Measurements from ENCODE around the gene IBTK. TPM values are rescaled to one million over a fixed set of nuclear protein-coding genes. Genes with fewer than 3 reads are reported as not detected.
"Not testable (repeated sequence)": the region's sequence is repeated elsewhere in the genome, so short reads cannot be mapped to it uniquely, and the experiment has no call there.

Gene IBTK
- total RNA-seq, 1 experiment from 2014 or later = 47.0 TPM

GRCh38 chr6:82144852-82145340 is 102.6 kb downstream of the IBTK start:
- H3K27ac ChIP-seq = peak overlapping the region; percentile 59
- no peaks in the 10 kb centered on the region for H3K36me3 ChIP-seq
- no peaks in the 10 kb centered on the region for H3K27me3 ChIP-seq (replicated peaks)
- no peak overlapping the region for H3K4me3 ChIP-seq
- peaks cover 18% of the 10 kb centered on the region for H3K4me1 ChIP-seq (replicated peaks)
- no peaks in the 10 kb centered on the region for H3K9me3 ChIP-seq (replicated peaks)
- peak; percentile 77 for DNase-seq (ENCODE audit: low read depth in 1 of 2, low spot score in 2 of 2)

DNA sequence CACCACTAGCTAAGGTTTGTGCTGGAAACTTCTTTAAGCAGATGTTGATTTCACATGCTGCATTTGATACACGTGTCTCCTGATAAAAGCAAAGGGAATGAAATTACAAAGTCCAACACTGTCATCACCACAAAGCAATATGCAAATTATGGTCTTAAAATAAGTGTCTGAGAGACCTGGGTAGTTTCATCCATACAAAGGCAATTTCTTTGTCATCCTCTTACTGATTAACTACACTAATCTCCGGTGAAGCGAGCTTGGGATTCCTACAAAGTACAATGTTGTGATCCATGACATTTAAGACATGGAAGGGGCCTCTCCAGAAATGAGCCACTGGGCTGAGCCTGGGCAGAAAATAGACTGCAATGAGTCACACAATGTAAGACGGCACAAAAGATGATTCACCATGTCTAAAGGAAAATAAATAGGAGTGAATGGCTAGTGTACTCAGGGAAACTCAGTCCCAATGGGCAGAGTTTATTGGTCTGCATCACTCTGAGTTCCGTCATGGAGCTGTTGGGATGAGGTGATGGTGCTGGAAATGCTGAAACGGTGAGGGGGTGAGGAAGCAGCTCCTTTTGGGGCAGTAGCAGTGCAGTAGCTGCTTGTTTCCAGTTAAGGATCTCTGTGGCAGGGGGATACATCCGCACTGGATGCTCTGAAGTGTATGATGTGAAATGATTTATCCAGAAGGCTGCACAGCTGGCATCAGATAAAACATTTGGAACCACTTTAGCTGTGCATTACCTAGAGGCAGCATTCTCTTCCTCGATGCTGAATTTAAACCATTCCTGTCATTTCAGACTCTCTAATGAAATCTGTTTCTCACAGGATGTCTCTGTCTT is 103.3 kb downstream of the IBTK start:
- H3K9me3 ChIP-seq (replicated peaks) = no peaks in the 10 kb centered on the region
- H3K36me3 ChIP-seq = no peaks in the 10 kb centered on the region
- no peak overlapping the region for H3K4me3 ChIP-seq
- H3K27ac ChIP-seq = peak overlapping the region; percentile 59
- peak; percentile 75 to 89 for DNase-seq (ENCODE audit: low read depth in 1 of 2, low spot score in 2 of 2)
- H3K27me3 ChIP-seq (replicated peaks) = no peaks in the 10 kb centered on the region
- peaks cover 18% of the 10 kb centered on the region for H3K4me1 ChIP-seq (replicated peaks)

GRCh38 chr6:82143041-82143481 is 104.5 kb downstream of the IBTK start:
- Histone ChIP-seq H3K36me3 (no peaks in the 10 kb centered on the region), H3K4me1 (replicated peaks) (peaks cover 18% of the 10 kb centered on the region), H3K27ac (no peak overlapping the region), H3K4me3 (no peak overlapping the region), H3K27me3 (replicated peaks) (no peaks in the 10 kb centered on the region), H3K9me3 (replicated peaks) (no peaks in the 10 kb centered on the region)
- DNase-seq (ENCODE audit: low read depth in 1 of 2, low spot score in 2 of 2) = no peak

GRCh38 chr6:82142524-82142923 is 105.0 kb downstream of the IBTK start:
- H3K4me1 ChIP-seq (replicated peaks) = peaks cover 18% of the 10 kb centered on the region
- H3K9me3 ChIP-seq (replicated peaks) = no peaks in the 10 kb centered on the region
- H3K4me3 ChIP-seq = no peak overlapping the region
- no peak for DNase-seq (ENCODE audit: low read depth in 1 of 2, low spot score in 2 of 2)
- H3K27ac ChIP-seq = no peak overlapping the region
- no peaks in the 10 kb centered on the region for H3K27me3 ChIP-seq (replicated peaks)
- H3K36me3 ChIP-seq = no peaks in the 10 kb centered on the region

- Histone ChIP-seq H3K36me3 (no peaks in the 10 kb centered on the region), H3K9me3 (replicated peaks) (no peaks in the 10 kb centered on the region), H3K4me3 (no peak overlapping the region), H3K4me1 (replicated peaks) (no peaks in the 10 kb centered on the region), H3K27me3 (replicated peaks) (no peaks in the 10 kb centered on the region), H3K27ac (no peak overlapping the region)
- DNase-seq (ENCODE audit: low read depth in 1 of 2, low spot score in 2 of 2) = no peak
These were observed 109.3 kb downstream of the IBTK start for GRCh38 chr6:82138075-82138791.

DNA sequence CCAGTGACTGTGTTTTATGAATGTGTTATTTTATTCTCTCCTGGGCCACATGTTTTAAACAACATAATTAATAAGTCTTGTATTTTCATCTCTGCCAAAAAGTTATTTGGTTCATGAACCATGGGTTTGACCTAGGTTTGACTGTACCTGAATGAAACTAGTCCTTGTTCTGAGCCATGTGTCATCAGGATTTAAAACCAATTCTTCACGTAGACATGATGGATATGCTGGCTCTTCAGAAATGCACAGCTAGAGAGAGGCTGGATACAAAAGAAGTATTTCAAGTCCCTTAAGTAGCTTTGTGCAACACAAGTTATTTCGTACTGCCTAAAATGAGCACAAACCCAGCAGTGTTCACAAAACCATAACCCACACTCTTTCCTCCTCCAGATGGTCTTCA is 116.1 kb downstream of the IBTK start:
- Histone ChIP-seq H3K4me1 (replicated peaks) (no peaks in the 10 kb centered on the region), H3K27ac (no peak overlapping the region), H3K36me3 (no peaks in the 10 kb centered on the region), H3K9me3 (replicated peaks) (no peaks in the 10 kb centered on the region), H3K27me3 (replicated peaks) (0 out of 2 replicates have a peak, but pooled peaks cover 3% of the 10 kb centered on the region), H3K4me3 (no peak overlapping the region)
- no peak for DNase-seq (ENCODE audit: low read depth in 1 of 2, low spot score in 2 of 2)

GRCh38 chr6:82129797-82130196 is 117.7 kb downstream of the IBTK start:
- H3K4me3 ChIP-seq = no peak overlapping the region
- H3K9me3 ChIP-seq (replicated peaks) = no peaks in the 10 kb centered on the region
- no peak overlapping the region for H3K27ac ChIP-seq
- 0 out of 2 replicates have a peak, but pooled peaks cover 3% of the 10 kb centered on the region for H3K27me3 ChIP-seq (replicated peaks)
- no peaks in the 10 kb centered on the region for H3K36me3 ChIP-seq
- H3K4me1 ChIP-seq (replicated peaks) = no peaks in the 10 kb centered on the region
- DNase-seq (ENCODE audit: low read depth in 1 of 2, low spot score in 2 of 2) = no peak

- not testable (repeated sequence) for H3K9me3 ChIP-seq (replicated peaks); H3K27me3 ChIP-seq (replicated peaks); DNase-seq (ENCODE audit: low read depth in 1 of 2, low spot score in 2 of 2); H3K36me3 ChIP-seq; H3K27ac ChIP-seq; H3K4me3 ChIP-seq; H3K4me1 ChIP-seq (replicated peaks)
These were observed 118.6 kb downstream of the IBTK start for GRCh38 chr6:82128973-82129372.

DNA sequence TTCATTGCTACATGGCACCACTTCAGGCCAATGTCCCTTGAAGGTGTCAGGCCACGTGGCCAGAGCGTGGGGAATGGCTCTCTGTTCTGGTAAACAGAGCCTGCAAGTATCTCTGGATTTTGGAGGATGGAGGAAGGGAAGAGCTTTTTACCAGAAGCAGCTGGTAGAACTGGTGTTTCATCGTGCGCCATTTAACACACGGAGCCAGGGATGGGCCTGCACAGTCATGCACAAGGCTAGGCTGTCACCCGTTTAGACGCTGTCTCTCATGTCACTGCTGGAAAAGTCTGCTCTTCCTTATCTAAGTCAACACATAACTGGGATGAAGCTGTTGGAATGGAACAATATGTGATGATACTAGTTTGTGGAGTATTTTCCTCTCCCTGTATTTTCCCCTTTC is 123.9 kb downstream of the IBTK start:
- Histone ChIP-seq H3K4me3 (no peak overlapping the region), H3K9me3 (replicated peaks) (no peaks in the 10 kb centered on the region), H3K36me3 (no peaks in the 10 kb centered on the region)

More for the DNA sequence above, 123.9 kb downstream of the IBTK start:
- no peak overlapping the region for H3K27ac ChIP-seq
- no peaks in the 10 kb centered on the region for H3K27me3 ChIP-seq (replicated peaks)
- no peaks in the 10 kb centered on the region for H3K4me1 ChIP-seq (replicated peaks)
- no peak for DNase-seq (ENCODE audit: low read depth in 1 of 2, low spot score in 2 of 2)

Other genes starting within 250 kb of the IBTK start
- gene TPBG, start 116.1 kb upstream of the IBTK start, total RNA-seq (2014; rRNA removed; shearing (Covaris generic)) = 37.7 and 43.8 TPM in 2 replicates